A673 (cell line): ENCODE data around the gene SPAG6. TPM values are rescaled to one million over a fixed set of nuclear protein-coding genes. Genes with fewer than 3 reads are reported as not detected.

ENCODE experiments used
- Bru-seq: library from RNA; stranded (reverse); fragments of 400-500 nt; gene quantifications from one replicate; lab custom pipeline; 2021; lab: Mats Ljungman, UMichigan
- BruChase-seq, 2 experiments: library from RNA; stranded (reverse); fragments of 400-500 nt; gene quantifications; one replicate each; lab custom pipeline; 2021; lab: Mats Ljungman, UMichigan
- BruUV-seq: library from RNA; stranded (reverse); fragments of 400-500 nt; replicated peaks from 2 replicates; lab custom pipeline; 2021; lab: Mats Ljungman, UMichigan
- CTCF ChIA-PET: fragments of 300-600 bp; sonication (Branson Sonifier 250); formaldehyde crosslinking; loops from one replicate; lab custom pipeline; 2022; ENCODE audit warnings: antibody characterized with exemption; lab: Charles Lee
- POLR2A ChIA-PET: fragments of 300-600 bp; sonication (Branson Sonifier 250); formaldehyde crosslinking; loops from one replicate; lab custom pipeline; 2022; ENCODE audit warnings: antibody characterized with exemption; ENCODE audit not compliant: low non-redundant PET; lab: Charles Lee
- DNase-seq: peaks from one replicate; pipeline ENCODE4 v3.0.0-alpha.2; 2015; ENCODE audit warnings: low spot score
- H3K27ac ChIP-seq: fragments of 200-600 bp; sonication (generic); 2 replicates; pipeline ENCODE4 v1.5.1; 2016; ENCODE audit warnings: mixed run types, low read depth, mild to moderate bottlenecking, mixed read lengths, antibody characterized with exemption, low read length; ENCODE audit not compliant: poor library complexity, severe bottlenecking
- H3K27me3 ChIP-seq: fragments of 200-600 bp; sonication (generic); replicated peaks from 2 replicates; pipeline ENCODE4 v1.6.1; 2017; ENCODE audit warnings: mixed run types, low read depth, mild to moderate bottlenecking, mixed read lengths, antibody characterized with exemption, low read length; ENCODE audit not compliant: insufficient read depth, poor library complexity
- H3K36me3 ChIP-seq: fragments of 200-600 bp; sonication (generic); 2 replicates; pipeline ENCODE4 v1.6.1; 2016; ENCODE audit warnings: mixed run types, mild to moderate bottlenecking, mixed read lengths, antibody characterized with exemption, low read length; ENCODE audit not compliant: insufficient read depth, poor library complexity, severe bottlenecking
- H3K4me1 ChIP-seq: fragments of 200-600 bp; sonication (generic); 2 replicates; pipeline ENCODE4 v1.6.1; 2017; ENCODE audit warnings: mixed run types, mild to moderate bottlenecking, mixed read lengths, antibody characterized with exemption, low read length; ENCODE audit not compliant: insufficient read depth, poor library complexity, severe bottlenecking
- H3K4me3 ChIP-seq: fragments of 200-600 bp; sonication (generic); 2 replicates; pipeline ENCODE4 v1.5.1; 2016; ENCODE audit warnings: low read depth, mixed run types, mild to moderate bottlenecking, mixed read lengths, low read length; ENCODE audit not compliant: poor library complexity, severe bottlenecking
- H3K9me3 ChIP-seq: fragments of 200-600 bp; sonication (generic); 2 replicates; pipeline ENCODE4 v1.6.1; 2016; ENCODE audit warnings: mixed run types, low read depth, mild to moderate bottlenecking, mixed read lengths, antibody characterized with exemption, low read length; ENCODE audit not compliant: poor library complexity, severe bottlenecking
- CTCF ChIP-seq: fragments of 300-800, 200-600 bp; sonication (generic); conservative IDR thresholded peaks from 2 replicates; pipeline ENCODE4 v1.5.1; 2017; ENCODE audit warnings: low read depth, mild to moderate bottlenecking, antibody characterized with exemption, low read length, moderate library complexity, mixed read lengths
- EZH2 ChIP-seq: fragments of 200-600 bp; sonication (generic); IDR thresholded peaks from 2 replicates; pipeline ENCODE4 v1.6.1; 2017; ENCODE audit warnings: borderline replicate concordance, low read depth, mild to moderate bottlenecking, mixed read lengths, antibody characterized with exemption, low read length; ENCODE audit not compliant: poor library complexity, severe bottlenecking
- intact Hi-C: fragments of 100-400 bp; cut with micrococcal nuclease; formaldehyde crosslinking; loops from one replicate; pipeline ENCODE4 v1.10.0; 2022; ENCODE audit not compliant: unreplicated experiment
- long read RNA-seq: library from polyadenylated mRNA; stranded (forward); transcript quantifications from one replicate; pipeline ENCODE4 v2.0.0, GENCODE V29; 2022
- total RNA-seq: library from RNA; stranded (reverse); gene quantifications from 2 replicates; pipeline ENCODE4 v1.2.3, GENCODE V29; 2021

The SPAG6 gene
- total RNA-seq, result 0.39 and 0.74 TPM in 2 replicates
- Bru-seq, nascent RNA, result percentile 21 among the genes with signal in this experiment
- BruChase-seq, experiment 1, labeled RNA remaining after a 2-hour chase, result percentile 24 among the genes with signal in this experiment
- percentile 24 among the genes with signal in this experiment for BruChase-seq, experiment 2, labeled RNA remaining after a 6-hour chase
- long read RNA-seq, partial matches to known transcripts, result 0 of 4 reads
- long read RNA-seq, other reads (novel, unspliced or antisense), result 4 of 4 reads

- no peaks in the 10 kb centered on the region for H3K4me1 ChIP-seq
- no peak within 1 kb of the TSS for H3K27ac ChIP-seq
- peak within 1 kb of the TSS; percentile 39 for H3K4me3 ChIP-seq
- ChIA-PET CTCF (no interaction called here), POLR2A (no interaction called here)
- intact Hi-C loops, result loop anchor here (10.0 kb wide), 1 partner anchor 639 kb away; no protein-coding TSS in a partner anchor
- H3K27me3 ChIP-seq, result peaks cover 80% of the 10 kb centered on the region
- no peaks in the 10 kb centered on the region for H3K9me3 ChIP-seq
- peak; percentile 41 for DNase-seq
- H3K36me3 ChIP-seq, result no peaks in the 10 kb centered on the region
- TF ChIP-seq CTCF (no peak), EZH2 (peak; percentile 75)
- BruUV-seq, result no TSS peak
Measured at GRCh38 chr10:22345301-22346095, at the start of gene SPAG6. Gene SPAG6 (plus strand): TSS chr10:22345496. CDS start chr10:22345612, 116 bp downstream.

GRCh38 chr10:22301193-22301592, 44.1 kb upstream of the SPAG6 start:
- TF ChIP-seq EZH2 (no peak), CTCF (no peak)
- Histone ChIP-seq H3K4me3 (no peak overlapping the region), H3K27me3 (no peaks in the 10 kb centered on the region), H3K9me3 (no peaks in the 10 kb centered on the region), H3K27ac (no peak overlapping the region), H3K36me3 (no peaks in the 10 kb centered on the region), H3K4me1 (no peaks in the 10 kb centered on the region)
- BruUV-seq, result no TSS peak
- POLR2A ChIA-PET, result no interaction called here
- CTCF ChIA-PET, result no interaction called here
- no peak for DNase-seq
- intact Hi-C loops, result no loop called here

GRCh38 chr10:22303461-22303860, 41.8 kb upstream of the SPAG6 start:
- intact Hi-C loops, result no loop called here
- CTCF ChIA-PET, result no interaction called here
- Histone ChIP-seq H3K4me1 (no peaks in the 10 kb centered on the region), H3K27me3 (no peaks in the 10 kb centered on the region), H3K4me3 (no peak overlapping the region), H3K9me3 (no peaks in the 10 kb centered on the region), H3K36me3 (no peaks in the 10 kb centered on the region), H3K27ac (no peak overlapping the region)
- no peak for DNase-seq
- POLR2A ChIA-PET, result no interaction called here
- TF ChIP-seq EZH2 (no peak), CTCF (no peak)
- BruUV-seq, result no TSS peak
